Lower leg skin (tissue), 4 donors: ENCODE results near the gene APBA2. TPM values are rescaled to one million over a fixed set of nuclear protein-coding genes. Genes with fewer than 3 reads are reported as not detected.

Source experiments
- DNase-seq, 2 donors: peaks; one replicate each; pipeline ENCODE4 v3.0.0-alpha.2; 2019; ENCODE audit warnings: low spot score in 2 of 2
- H3K4me3 ChIP-seq: fragments of 200-600 bp; sonication (generic); 2 replicates; pipeline ENCODE4 v1.5.1; 2017; ENCODE audit warnings: mild to moderate bottlenecking, low read depth; ENCODE audit not compliant: poor library complexity, severe bottlenecking
- CTCF ChIP-seq, 3 donors: fragments of 450-650 bp; IDR thresholded peaks; one replicate each; pipeline ENCODE4 v1.5.1; 2016; ENCODE audit warnings: antibody characterized with exemption in 3 of 3, mild to moderate bottlenecking in 3 of 3, moderate library complexity in 2 of 3
- POLR2A ChIP-seq, 2 donors: fragments of 450-650 bp; IDR thresholded peaks; one replicate each; pipeline ENCODE4 v1.6.1; 2016 to 2017; ENCODE audit warnings: antibody characterized with exemption in 2 of 2, mild to moderate bottlenecking in 1 of 2, moderate library complexity in 1 of 2
- WGBS, 2 donors: methylation state at CpG; one replicate each; pipeline ENCODE4 v1.1.5; 2018; 5-methylcytosine and 5-hydroxymethylcytosine counted together
- intact Hi-C: fragments of 100-400 bp; cut with DNase I; formaldehyde crosslinking; loops from one replicate; pipeline ENCODE4 v1.15.0; 2023; ENCODE audit warnings: low total_unique reads
- total RNA-seq, 4 donors: library from RNA; depleted of rRNA; stranded (reverse); fragments of >200 nt; gene quantifications; one replicate each; pipeline ENCODE4 v1.1.0, GENCODE V29; 2016

The APBA2 gene
- total RNA-seq, 4 donors from 2014 or later, result 0.80 to 1.9 (median 1.6) TPM

GRCh38 chr15:28875461-28876000 is 10.2 kb upstream of the APBA2 start:
- 86% methylated on average over 4 of the region's 4 CpGs for WGBS, 2 donors
- TF ChIP-seq CTCF (IDR thresholded peaks at IDR 0.05) (no peak), POLR2A (IDR thresholded peaks at IDR 0.05) (no peak)
- DNase-seq, result no peak
- intact Hi-C loops, result no loop called here
- no peak overlapping the region for H3K4me3 ChIP-seq

GRCh38 chr15:28876131-28876844 is 9.5 kb upstream of the APBA2 start:
- H3K4me3 ChIP-seq, result no peak overlapping the region
- intact Hi-C loops, result no loop called here
- WGBS, 2 donors, result 69 to 77% methylated on average over 14 of the region's 14 CpGs
- TF ChIP-seq POLR2A (IDR thresholded peaks at IDR 0.05), result no peak
- no peak for TF ChIP-seq CTCF (IDR thresholded peaks at IDR 0.05)
- no peak for DNase-seq

- intact Hi-C loops, result no loop called here
- DNase-seq, result no peak
- 89 to 90% methylated on average over 8 of the region's 8 CpGs for WGBS, 2 donors
- H3K4me3 ChIP-seq, result no peak overlapping the region
- TF ChIP-seq POLR2A (IDR thresholded peaks at IDR 0.05), result no peak
- no peak for TF ChIP-seq CTCF (IDR thresholded peaks at IDR 0.05)
Measured at GRCh38 chr15:28876845-28877185, 9.0 kb upstream of the APBA2 start.

- intact Hi-C loops, result no loop called here
- TF ChIP-seq CTCF (IDR thresholded peaks at IDR 0.05) (no peak), POLR2A (IDR thresholded peaks at IDR 0.05) (no peak)
- no peak overlapping the region for H3K4me3 ChIP-seq
- DNase-seq, result no peak
- 86 to 91% methylated on average over 13 to 15 of the region's 15 CpGs for WGBS, 2 donors
Measured at GRCh38 chr15:28878209-28878608, 7.6 kb upstream of the APBA2 start.

GRCh38 chr15:28879551-28879950 is 6.2 kb upstream of the APBA2 start:
- 78 to 86% methylated on average over 9 of the region's 9 CpGs for WGBS, 2 donors
- intact Hi-C loops, result no loop called here
- H3K4me3 ChIP-seq, result no peak overlapping the region
- DNase-seq, result no peak
- no peak for TF ChIP-seq POLR2A (IDR thresholded peaks at IDR 0.05)
- no peak for TF ChIP-seq CTCF (IDR thresholded peaks at IDR 0.05)

- no peak overlapping the region for H3K4me3 ChIP-seq
- TF ChIP-seq POLR2A (IDR thresholded peaks at IDR 0.05), result no peak
- no peak for TF ChIP-seq CTCF (IDR thresholded peaks at IDR 0.05)
- no peak for DNase-seq
- WGBS, 2 donors, result 83 to 88% methylated on average over 5 of the region's 5 CpGs
- intact Hi-C loops, result no loop called here
Measured at GRCh38 chr15:28880680-28881079, 5.1 kb upstream of the APBA2 start.
